HCT116 (cell line): ENCODE data around the gene TSHZ1.

Source experiments
- ATF3 ChIP-seq: IDR thresholded peaks from 2 replicates; pipeline ENCODE4 v1.6.1; 2012
- CBX3 ChIP-seq: IDR thresholded peaks from 2 replicates; pipeline ENCODE4 v1.6.1; 2012; ENCODE audit warnings: low read depth
- CTCF ChIP-seq, 3 experiments: fragments of 200-600 bp in 1 of 3; sonication (generic) in 1 of 3; IDR thresholded peaks in 2 of 3; conservative IDR thresholded peaks in 1 of 3; 2 replicates each; pipeline ENCODE4 v1.5.1; 2012 to 2017; ENCODE audit warnings: low read depth in 2 of 3, low read length in 2 of 3, antibody characterized with exemption in 1 of 3, borderline replicate concordance in 1 of 3, control low read depth in 1 of 3, mild to moderate bottlenecking in 1 of 3, mixed read lengths in 1 of 3, mixed run types in 1 of 3, moderate library complexity in 1 of 3; ENCODE audit not compliant: insufficient read depth in 1 of 3
- EZH2phosphoT487 ChIP-seq: fragments of 200-600 bp; IDR thresholded peaks from 2 replicates; pipeline ENCODE4 v1.6.1; 2018; ENCODE audit warnings: antibody characterized with exemption, borderline replicate concordance
- POLR2A ChIP-seq: IDR thresholded peaks from 2 replicates; pipeline ENCODE4 v1.7.0; 2011; ENCODE audit warnings: borderline replicate concordance; ENCODE audit not compliant: insufficient read depth, insufficient read length; ENCODE audit errors: extremely low read depth
- POLR2AphosphoS5 ChIP-seq: IDR thresholded peaks from 2 replicates; pipeline ENCODE4 v1.6.1; 2011; ENCODE audit warnings: mild to moderate bottlenecking, low read depth, low read length, moderate library complexity
- RAD21 ChIP-seq: IDR thresholded peaks from 2 replicates; pipeline ENCODE4 v1.6.1; 2012; ENCODE audit warnings: low read depth, mild to moderate bottlenecking
- SIN3A ChIP-seq: IDR thresholded peaks from 2 replicates; pipeline ENCODE4 v1.6.1; 2012; ENCODE audit warnings: low read depth
- SP1 ChIP-seq: IDR thresholded peaks from 2 replicates; pipeline ENCODE4 v1.6.1; 2012; ENCODE audit warnings: low read depth

GRCh38 chr18:75304678-75305557 lies 94.3 kb downstream of the TSHZ1 start:
- TF ChIP-seq POLR2A (no peak), CTCF (IDR thresholded peaks at IDR 0.05 in 2 of 3, conservative IDR thresholded peaks at IDR 0.05 in 1 of 3; ENCODE audit: borderline replicate concordance in 1 of 3, insufficient read depth in 1 of 3, low read depth in 2 of 3, low read length in 2 of 3) (no peak), POLR2AphosphoS5 (no peak), EZH2phosphoT487 (no peak), RAD21 (no peak), ATF3 (no peak), SP1 (no peak), SIN3A (no peak), CBX3 (no peak)
